GM10248 (cell line): ENCODE data around the gene MON1A.
"Not testable (repeated sequence)": the region's sequence is repeated elsewhere in the genome, so short reads cannot be mapped to it uniquely, and the experiment has no call there.

Source experiments
- CTCF ChIA-PET: fragments of 300-600 bp; sonication (Branson Sonifier 250); formaldehyde crosslinking; extraction: SDS; loops from one replicate; lab custom pipeline; 2021; ENCODE audit warnings: antibody characterized with exemption; lab: Yijun Ruan, JAX
- POLR2A ChIA-PET: fragments of 350-650 bp; sonication (Branson Sonifier 250); formaldehyde crosslinking; extraction: SDS; loops from one replicate; lab custom pipeline; 2020; ENCODE audit warnings: antibody characterized with exemption; lab: Yijun Ruan, JAX
- DNase-seq: peaks from one replicate; pipeline ENCODE4 v3.0.0; 2012; ENCODE audit errors: extremely low spot score
- TF ChIP-seq, protein P1 (sequence below): IDR thresholded peaks from 2 replicates; pipeline ENCODE4 v1.5.1; 2012; ENCODE audit warnings: mild to moderate bottlenecking, low read depth; ENCODE audit errors: extremely low read depth, missing control alignments, control extremely low read depth

MON1A gene

DNA sequence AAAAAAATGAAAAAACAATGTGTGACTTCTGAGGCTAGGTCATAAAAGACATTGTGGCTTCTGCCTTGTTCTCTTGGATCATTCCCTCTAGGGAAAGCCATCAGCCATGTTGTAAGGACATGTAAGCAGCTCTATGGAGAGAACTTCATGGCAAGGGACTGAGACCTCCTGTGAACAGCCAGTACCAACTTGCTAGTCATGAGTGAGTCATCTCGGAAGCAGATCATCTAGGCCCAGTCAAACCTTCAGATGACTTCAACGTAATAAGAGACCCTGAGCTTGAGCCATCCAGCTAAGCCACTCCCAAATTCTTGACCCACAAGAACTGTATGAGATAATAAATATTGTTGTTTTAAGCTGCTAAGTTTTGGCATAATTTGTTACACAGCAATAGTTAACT, 4.9 kb downstream of the MON1A start:
- ChIA-PET CTCF (interaction anchor here (0.6 to 2.6 kb wide), 7 partner anchors 9 to 253 kb away, joined by 3 to 7 read pairs (median 3); partner anchors contain the start of gene INKA1), POLR2A (interaction anchor here (0.8 kb wide), 1 partner anchor 16 kb away, joined by 3 read pairs; no protein-coding TSS in a partner anchor)
- no peak for DNase-seq
- TF ChIP-seq, protein P1, sequence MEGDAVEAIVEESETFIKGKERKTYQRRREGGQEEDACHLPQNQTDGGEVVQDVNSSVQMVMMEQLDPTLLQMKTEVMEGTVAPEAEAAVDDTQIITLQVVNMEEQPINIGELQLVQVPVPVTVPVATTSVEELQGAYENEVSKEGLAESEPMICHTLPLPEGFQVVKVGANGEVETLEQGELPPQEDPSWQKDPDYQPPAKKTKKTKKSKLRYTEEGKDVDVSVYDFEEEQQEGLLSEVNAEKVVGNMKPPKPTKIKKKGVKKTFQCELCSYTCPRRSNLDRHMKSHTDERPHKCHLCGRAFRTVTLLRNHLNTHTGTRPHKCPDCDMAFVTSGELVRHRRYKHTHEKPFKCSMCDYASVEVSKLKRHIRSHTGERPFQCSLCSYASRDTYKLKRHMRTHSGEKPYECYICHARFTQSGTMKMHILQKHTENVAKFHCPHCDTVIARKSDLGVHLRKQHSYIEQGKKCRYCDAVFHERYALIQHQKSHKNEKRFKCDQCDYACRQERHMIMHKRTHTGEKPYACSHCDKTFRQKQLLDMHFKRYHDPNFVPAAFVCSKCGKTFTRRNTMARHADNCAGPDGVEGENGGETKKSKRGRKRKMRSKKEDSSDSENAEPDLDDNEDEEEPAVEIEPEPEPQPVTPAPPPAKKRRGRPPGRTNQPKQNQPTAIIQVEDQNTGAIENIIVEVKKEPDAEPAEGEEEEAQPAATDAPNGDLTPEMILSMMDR = no peak

DNA sequence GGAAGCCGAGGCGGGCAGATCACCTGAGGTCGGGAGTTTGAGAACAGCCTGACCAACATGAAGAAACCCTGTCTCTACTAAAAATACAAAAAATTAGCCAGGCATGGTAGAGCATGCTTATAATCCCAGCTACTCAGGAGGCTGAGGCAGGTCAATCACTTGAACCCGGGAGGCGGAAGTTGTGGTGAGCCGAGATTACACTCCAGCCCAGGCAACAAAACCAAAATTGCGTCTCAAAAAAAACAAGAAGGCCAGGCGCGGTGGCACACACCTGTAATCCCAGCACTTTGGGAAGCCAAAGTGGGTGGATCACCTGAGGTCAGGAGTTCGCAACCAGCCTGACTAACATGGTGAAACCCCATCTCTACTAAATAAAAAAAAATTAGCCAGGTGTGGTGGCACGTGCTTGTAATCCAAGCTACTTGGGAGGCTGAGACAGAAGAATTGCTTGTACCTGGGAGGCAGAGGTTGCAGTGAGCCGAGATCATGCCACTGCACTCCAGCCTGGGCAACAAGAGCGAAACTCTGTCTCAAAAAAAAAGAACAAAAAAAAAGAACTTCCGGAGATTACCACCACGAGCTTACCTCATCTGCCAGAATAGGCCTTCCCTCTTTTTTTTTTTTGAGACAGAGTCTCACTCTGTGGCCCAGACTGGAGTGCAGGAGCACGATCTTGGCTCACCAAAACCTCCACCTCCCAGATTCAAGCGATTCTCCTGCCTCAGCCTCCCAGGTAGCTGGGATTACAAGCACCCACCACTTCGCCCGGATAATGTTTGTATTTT, 11.6 kb downstream of the MON1A start:
- DNase-seq = not testable (repeated sequence)
- ChIA-PET POLR2A (interaction anchor here (1.0 kb wide), 1 partner anchor 12 kb away, joined by 3 read pairs; the partner anchor contains the start of gene MON1A), CTCF (interaction anchor here (1.0 to 2.0 kb wide), 3 partner anchors 8 to 13 kb away, joined by 3 to 5 read pairs (median 3); partner anchors contain the start of gene MON1A)

DNA sequence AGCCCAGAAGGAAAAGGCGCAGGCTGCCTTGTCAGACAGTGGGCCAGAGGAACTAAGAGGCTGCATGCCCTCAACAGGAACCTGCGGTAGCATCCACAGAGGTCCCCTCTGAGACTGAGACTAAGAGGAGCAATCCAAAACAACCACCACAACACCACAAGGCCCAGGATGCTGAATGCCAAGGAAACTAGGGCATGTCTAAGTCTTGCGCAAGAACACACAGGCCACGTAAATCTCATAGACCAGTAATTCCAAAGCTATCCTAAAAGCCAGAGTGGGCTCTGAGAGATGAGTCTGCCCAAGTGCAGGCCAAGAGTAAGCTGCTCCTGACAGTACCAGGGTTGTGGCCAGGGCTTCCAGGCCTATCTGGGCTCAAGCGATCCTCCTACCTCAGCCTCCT, 12.9 kb downstream of the MON1A start:
- TF ChIP-seq, protein P1 = no peak
- ChIA-PET POLR2A (no interaction called here), CTCF (interaction anchor here (2.0 kb wide), 1 partner anchor 8 kb away, joined by 6 read pairs; no protein-coding TSS in a partner anchor)
- DNase-seq = no peak

DNA sequence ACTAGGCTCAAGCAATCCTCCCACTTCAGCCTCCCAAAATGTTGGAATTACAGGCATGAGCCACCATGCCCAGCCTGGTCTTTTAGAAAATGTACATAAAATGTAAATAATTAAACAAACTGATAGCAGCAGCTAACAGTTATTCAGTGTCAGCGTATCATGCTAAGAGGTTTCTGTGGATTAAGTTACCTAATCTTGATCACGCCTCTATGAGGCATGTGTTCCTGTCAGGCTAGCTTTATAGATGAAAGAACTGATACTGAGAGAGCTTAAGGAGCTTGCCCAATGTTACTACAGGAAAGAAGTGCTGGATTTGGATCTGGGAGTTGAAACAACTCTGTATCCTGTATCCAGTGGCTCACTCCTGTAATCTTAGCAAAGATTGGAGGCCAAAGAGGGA, 14.7 kb downstream of the MON1A start:
- no peak for DNase-seq
- POLR2A ChIA-PET = no interaction called here
- TF ChIP-seq, protein P1 = no peak
- CTCF ChIA-PET = interaction anchor here (1.3 to 2.0 kb wide), 3 partner anchors 9 to 15 kb away, joined by 5 to 7 read pairs (median 6); partner anchors contain the start of gene MON1A

DNA sequence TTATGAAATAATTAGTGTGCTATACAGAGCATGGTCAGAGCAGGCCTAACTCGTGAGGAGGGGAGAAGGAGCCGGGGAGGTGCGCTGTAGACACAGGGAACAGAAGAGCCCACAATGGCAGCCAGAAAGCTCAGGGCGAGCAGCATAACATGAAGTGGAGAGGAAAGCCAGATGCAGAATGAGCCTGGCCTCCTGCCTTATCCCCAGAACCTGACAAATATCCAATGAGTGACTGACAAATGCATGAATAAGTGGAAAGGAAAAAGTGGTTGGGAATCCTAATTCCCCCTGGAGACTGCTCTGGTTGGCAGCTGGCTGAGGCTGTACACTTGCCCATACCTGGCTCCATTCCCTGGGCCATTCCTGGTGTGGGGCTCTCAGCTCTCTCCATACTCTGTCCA, 16.7 kb downstream of the MON1A start:
- TF ChIP-seq, protein P1 = no peak

DNA sequence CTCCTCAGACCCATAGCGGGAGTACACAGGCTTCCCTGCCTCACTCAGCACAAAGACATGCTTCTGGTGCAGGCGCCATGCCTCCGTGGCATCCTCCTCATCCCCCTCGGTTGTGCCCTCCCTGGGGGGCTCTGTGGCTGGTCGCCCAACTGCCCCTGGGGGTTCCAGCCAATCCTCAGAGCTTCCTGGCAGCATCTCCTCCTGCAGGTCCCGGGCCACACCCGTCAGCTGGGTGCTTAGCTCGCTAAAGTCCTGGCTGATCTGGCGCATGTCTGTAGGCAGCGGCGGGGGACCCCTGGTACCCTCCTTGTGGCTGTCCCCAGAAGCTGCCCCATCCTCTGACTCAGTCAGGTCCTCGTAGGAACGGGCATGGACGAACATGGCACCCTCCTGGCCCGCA, 18.0 kb downstream of the MON1A start:
- ChIA-PET POLR2A (no interaction called here), CTCF (interaction anchor here (1.1 to 2.5 kb wide), 4 partner anchors 13 to 72 kb away, joined by 3 to 9 read pairs (median 6); no protein-coding TSS in a partner anchor)
- TF ChIP-seq, protein P1 = no peak
- no peak for DNase-seq

More for the DNA sequence above, 16.7 kb downstream of the MON1A start:
- ChIA-PET POLR2A (no interaction called here), CTCF (interaction anchor here (1.1 to 1.5 kb wide), 2 partner anchors 11 to 110 kb away, joined by 4 to 7 read pairs; partner anchors contain the start of gene INKA1)
- DNase-seq = no peak

DNA sequence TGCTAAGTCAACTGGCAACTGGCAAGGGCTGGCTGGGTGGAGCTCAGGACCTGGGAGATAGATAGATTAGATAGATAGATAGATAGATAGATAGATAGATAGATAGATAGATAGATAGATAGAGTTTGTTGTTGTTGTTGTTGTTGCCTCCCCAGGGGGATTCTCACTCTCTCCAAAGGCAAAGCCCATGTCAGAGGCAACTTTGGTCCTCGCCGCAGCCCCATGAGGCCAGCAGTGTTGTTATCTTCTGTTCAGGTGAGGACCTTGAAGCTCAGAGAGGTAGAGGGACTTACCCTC, 18.5 kb downstream of the MON1A start:
- TF ChIP-seq, protein P1 = no peak
- POLR2A ChIA-PET = no interaction called here
- CTCF ChIA-PET = interaction anchor here (1.1 to 2.5 kb wide), 3 partner anchors 18 to 72 kb away, joined by 3 to 9 read pairs (median 4); no protein-coding TSS in a partner anchor
- DNase-seq = no peak
